GM12878 (cell line): ENCODE measurements around the gene SPATA46. TPM values are rescaled to one million over a fixed set of nuclear protein-coding genes. Genes with fewer than 3 reads are reported as not detected.

Experiments
- ATAC-seq: fragments of 200-7000 bp; cut with Tn5 transposase; 3 replicates; pipeline ENCODE4 v1.9.1; 2020; ENCODE audit warnings: mild to moderate bottlenecking, moderate library complexity
- BruUV-seq: library from RNA; stranded (reverse); fragments of 400-500 nt; replicated peaks from 2 replicates; lab custom pipeline; 2021; lab: Mats Ljungman, UMichigan
- CTCF ChIA-PET: fragments of 300-600 bp; sonication (Branson Sonifier 250); formaldehyde crosslinking; extraction: SDS; loops from one replicate; lab custom pipeline; 2021; ENCODE audit warnings: inconsistent platforms; lab: Yijun Ruan, JAX
- POLR2A ChIA-PET: fragments of 350-600 bp; formaldehyde crosslinking; extraction: SDS; loops from one replicate; lab custom pipeline; 2021; ENCODE audit warnings: inconsistent platforms; lab: Charles Lee
- RAD21 ChIA-PET: fragments of 300-600 bp; sonication (Branson Sonifier 250); formaldehyde crosslinking; loops from one replicate; lab custom pipeline; 2023; ENCODE audit warnings: antibody characterized with exemption; ENCODE audit not compliant: unreplicated experiment; lab: Charles Lee
- SMC1A ChIA-PET: fragments of 300-600 bp; sonication (Branson Sonifier 250); formaldehyde crosslinking; loops from one replicate; lab custom pipeline; 2023; ENCODE audit not compliant: unreplicated experiment, uncharacterized antibody; lab: Charles Lee
- DNase-seq: peaks from one replicate; pipeline ENCODE4 v3.0.0-alpha.2; 2011; ENCODE audit warnings: low read depth, low spot score
- FAIRE-seq: peaks from 3 replicates; lab custom pipeline; 2011; peaks lifted over from hg19 to GRCh38; lab: Jason Lieb, UNC
- H2AFZ ChIP-seq: 2 replicates; pipeline ENCODE4 v1.6.0; 2011; ENCODE audit warnings: low read depth, low read length, control low read depth; ENCODE audit not compliant: control insufficient read depth
- H3K27ac ChIP-seq: 2 replicates; pipeline ENCODE4 v1.5.1; 2011; ENCODE audit warnings: control low read depth; ENCODE audit not compliant: control insufficient read depth, insufficient read depth
- H3K27me3 ChIP-seq, 2 experiments: replicated peaks in 1 of 2; 2 replicates each; pipeline versions ENCODE4 v1.6.0 to v1.6.1; 2011; ENCODE audit warnings: low read length in 1 of 2; ENCODE audit not compliant: control insufficient read depth in 2 of 2, insufficient read depth in 2 of 2
- H3K36me3 ChIP-seq, 2 experiments: 2 replicates each; pipeline ENCODE4 v1.5.1; 2011; ENCODE audit warnings: low read length in 1 of 2; ENCODE audit not compliant: control insufficient read depth in 2 of 2, insufficient read depth in 2 of 2
- H3K4me1 ChIP-seq: 2 replicates; pipeline ENCODE4 v1.6.1; 2011; ENCODE audit warnings: mild to moderate bottlenecking, low read length, moderate library complexity, mixed read lengths; ENCODE audit not compliant: control insufficient read depth, insufficient read depth
- H3K4me2 ChIP-seq: 2 replicates; pipeline ENCODE4 v1.6.0; 2011; ENCODE audit warnings: control low read depth; ENCODE audit not compliant: control insufficient read depth, insufficient read depth
- H3K4me3 ChIP-seq: fragments of 200-600 bp; sonication (generic); 2 replicates; pipeline ENCODE4 v1.5.1; 2016
- H3K79me2 ChIP-seq: 2 replicates; pipeline ENCODE4 v1.6.0; 2011; ENCODE audit warnings: low read length; ENCODE audit not compliant: control insufficient read depth, insufficient read depth
- H3K9ac ChIP-seq: 2 replicates; pipeline ENCODE4 v1.8.0; 2011; ENCODE audit warnings: low read length, control low read depth, mixed read lengths; ENCODE audit not compliant: control insufficient read depth, insufficient read depth
- H3K9me3 ChIP-seq: replicated peaks from 3 replicates; pipeline ENCODE4 v1.5.1; 2011; ENCODE audit warnings: mild to moderate bottlenecking, low read length; ENCODE audit not compliant: control insufficient read depth, insufficient read depth
- H4K20me1 ChIP-seq: 2 replicates; pipeline ENCODE4 v1.6.0; 2011; ENCODE audit not compliant: control insufficient read depth, insufficient read depth
- FOXK2 ChIP-seq: fragments of 450-650 bp; IDR thresholded peaks from 2 replicates; pipeline ENCODE4 v1.6.1; 2017; ENCODE audit warnings: mild to moderate bottlenecking, moderate library complexity
- IKZF2 ChIP-seq, 2 experiments: fragments of 450-650 bp; IDR thresholded peaks; 2 replicates each; pipeline ENCODE4 v1.6.1; 2017; ENCODE audit warnings: mild to moderate bottlenecking in 2 of 2, moderate library complexity in 2 of 2
- MTA2 ChIP-seq: fragments of 450-650 bp; IDR thresholded peaks from 2 replicates; pipeline ENCODE4 v1.6.1; 2016; ENCODE audit warnings: low read depth, mild to moderate bottlenecking, moderate library complexity
- MTA3 ChIP-seq: IDR thresholded peaks from 2 replicates; pipeline ENCODE4 v1.6.1; 2012; ENCODE audit warnings: low read length, inconsistent platforms, borderline replicate concordance
- MYC ChIP-seq: IDR thresholded peaks from 2 replicates; pipeline ENCODE4 v1.6.1; 2011; ENCODE audit warnings: mild to moderate bottlenecking, low read length, moderate library complexity, inconsistent platforms; ENCODE audit not compliant: insufficient read depth, insufficient replicate concordance, insufficient read length, severe bottlenecking
- RAD51 ChIP-seq: fragments of 450-650 bp; IDR thresholded peaks from 2 replicates; pipeline ENCODE4 v1.6.1; 2016; ENCODE audit warnings: moderate library complexity, mild to moderate bottlenecking, inconsistent platforms
- RBBP5 ChIP-seq: fragments of 200-600 bp; sonication (generic); conservative IDR thresholded peaks from 2 replicates; pipeline ENCODE4 v1.6.1; 2016
- SMAD1 ChIP-seq: fragments of 450-650 bp; IDR thresholded peaks from 2 replicates; pipeline ENCODE4 v1.6.1; 2018; ENCODE audit warnings: mild to moderate bottlenecking, low read depth; ENCODE audit not compliant: partially characterized antibody
- SMC3 ChIP-seq: IDR thresholded peaks from 2 replicates; pipeline ENCODE4 v1.6.1; 2011; ENCODE audit warnings: low read length, improper control_type of control experiment, borderline replicate concordance
- YBX1 ChIP-seq: fragments of 450-650 bp; IDR thresholded peaks from 2 replicates; pipeline ENCODE4 v1.6.1; 2016; ENCODE audit warnings: antibody characterized with exemption
- WGBS: methylation state at CpG from one replicate; pipeline ENCODE4 v1.1.6; 2016; ENCODE audit warnings: low lambda C conversion rate; ENCODE audit not compliant: insufficient replicate concordance, insufficient coverage; ENCODE audit errors: missing lambda C conversion rate; 5-methylcytosine and 5-hydroxymethylcytosine counted together
- in situ Hi-C: fragments of 300-500 bp; cut with MboI; formaldehyde crosslinking; loops from 9 replicates; pipeline ENCODE4 v1.14.3; 2018; ENCODE audit warnings: mixed read lengths
- intact Hi-C: fragments of 100-400 bp; cut with micrococcal nuclease; formaldehyde crosslinking; loops from one replicate; pipeline ENCODE4 v1.14.2; 2022; ENCODE audit not compliant: unreplicated experiment
- polyA plus RNA-seq, 11 experiments: library from polyadenylated mRNA; depleted of rRNA in 4 of 11; unstranded in 6 of 11; stranded (reverse) in 5 of 11; fragments of >200 nt; fragmentation: Nextera tagmentation in 4 of 11; fragmentation: Illumina TruSeq in 1 of 11; extraction: Ambion mirVana in 4 of 11; extraction: Trizol in 1 of 11; gene quantifications; 1 replicate in 1 of 11; 2 replicates in 10 of 11; pipeline versions ENCODE4 v1.2.1 to v1.2.3, GENCODE V29; 2011 to 2016; ENCODE audit warnings: inconsistent platforms in 2 of 11, missing spikeins in 2 of 11, low read depth in 1 of 11
- total RNA-seq, 4 experiments: library from RNA; depleted of rRNA in 3 of 4; stranded (reverse); fragments of >200 nt in 3 of 4; fragmentation: Illumina TruSeq in 1 of 4; extraction: Trizol in 1 of 4; gene quantifications; 2 replicates each; pipeline versions ENCODE4 v1.2.1 to v1.2.3, GENCODE V29; 2013 to 2021
- TF ChIP-seq, protein P1 (sequence below): fragments of 450-650 bp; IDR thresholded peaks from 2 replicates; pipeline ENCODE4 v1.6.1; 2016; ENCODE audit warnings: mild to moderate bottlenecking
- TF ChIP-seq, protein P2 (sequence below): fragments of 450-650 bp; IDR thresholded peaks from 2 replicates; pipeline ENCODE4 v1.6.1; 2016; ENCODE audit warnings: mild to moderate bottlenecking

SPATA46 gene
- total and polyA plus RNA-seq, 10 of the 15 experiments (the other 5 are each of a cell fraction or from before 2014, with no cell fraction given) = not detected

DNA sequence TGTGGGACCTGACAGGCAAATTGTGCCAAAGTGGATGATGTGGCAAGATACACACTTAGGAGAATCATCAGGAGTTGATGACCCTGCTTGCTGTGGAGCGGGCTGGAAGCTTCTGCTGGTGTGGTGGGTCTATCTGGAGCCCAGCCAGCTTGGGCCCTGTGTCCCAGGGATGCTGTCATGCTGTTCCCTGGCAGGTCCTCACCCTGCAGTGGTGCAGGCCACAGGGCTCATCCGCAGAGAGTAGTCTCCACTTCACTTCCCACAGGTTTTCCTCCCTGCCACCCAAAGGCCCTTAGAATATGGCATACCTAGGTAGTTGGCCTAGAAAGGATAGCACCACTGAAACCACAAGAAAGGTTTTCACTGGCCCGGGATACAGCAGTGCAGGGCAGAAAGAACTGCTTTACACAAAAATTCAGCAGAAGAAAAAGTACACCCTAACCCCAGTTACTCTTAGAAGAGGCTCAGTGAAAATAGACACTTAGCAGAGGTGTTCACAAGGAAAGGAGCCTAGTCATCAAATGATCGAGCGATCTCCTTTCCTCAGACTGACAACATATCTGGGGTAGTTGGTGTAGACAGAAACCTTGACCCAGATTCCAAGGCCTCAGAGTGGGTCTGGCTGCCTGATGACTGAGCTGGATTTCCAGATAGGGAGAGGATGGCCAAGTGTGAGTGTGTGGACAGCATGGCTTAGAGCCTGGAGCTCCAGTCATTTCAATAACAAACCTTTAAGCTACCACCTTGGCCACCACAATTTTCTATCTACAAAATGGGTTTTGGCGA lies 3.6 kb upstream of the SPATA46 start (continued):
- no peak for TF ChIP-seq FOXK2

DNA sequence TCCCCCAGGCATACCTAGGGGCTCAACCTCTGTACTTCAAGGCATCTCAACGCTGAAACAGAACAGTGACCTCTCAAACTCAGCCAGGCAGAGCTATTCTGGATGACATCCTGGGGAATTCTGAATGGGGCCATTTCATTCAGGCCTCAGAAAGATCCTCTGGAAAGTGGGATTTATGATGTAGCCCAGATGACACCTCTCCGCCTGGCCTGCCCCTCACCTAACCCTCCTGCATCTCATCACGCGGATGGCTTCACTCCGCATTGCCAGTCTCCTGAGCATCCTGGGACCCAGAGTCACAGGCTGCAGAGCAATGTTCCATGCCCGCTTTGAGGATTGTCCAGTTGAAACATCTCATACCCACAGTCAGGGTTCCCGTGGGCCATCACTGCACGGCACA lies 1.2 kb downstream of the SPATA46 start:
- DNase-seq = no peak
- SMC1A ChIA-PET = interaction anchor here (0.6 to 1.3 kb wide), 3 partner anchors 12 to 89 kb away, joined by 3 to 4 read pairs (median 3); no protein-coding TSS in a partner anchor
- no peak overlapping the region for H2AFZ ChIP-seq
- no peak overlapping the region for H3K4me3 ChIP-seq
- POLR2A ChIA-PET = no interaction called here
- RAD21 ChIA-PET = no interaction called here
- no peak overlapping the region for H3K4me2 ChIP-seq
- intact Hi-C loops (no loop called here), in situ Hi-C loops (no loop called here)
- H3K36me3 ChIP-seq = no peaks in the 10 kb centered on the region
- CTCF ChIA-PET = no interaction called here
- H3K9me3 ChIP-seq = no peaks in the 10 kb centered on the region
- H3K4me1 ChIP-seq = no peaks in the 10 kb centered on the region
- 47% methylated on average over 8 of the region's 8 CpGs for WGBS
- H4K20me1 ChIP-seq = no peaks in the 10 kb centered on the region; the same call in 1 of the 2 replicates
- no peak for ATAC-seq
- no peaks in the 10 kb centered on the region for H3K79me2 ChIP-seq
- H3K9ac ChIP-seq = no peak overlapping the region
- FAIRE-seq = no peak
- BruUV-seq = no TSS peak
- TF ChIP-seq MTA3 (no peak), RBBP5 (no peak), YBX1 (no peak), RAD51 (no peak), MYC (no peak), MTA2 (no peak), IKZF2 (IDR thresholded peaks at IDR 0.05) (no peak), SMAD1 (no peak), SMC3 (no peak)
- TF ChIP-seq, protein P1, sequence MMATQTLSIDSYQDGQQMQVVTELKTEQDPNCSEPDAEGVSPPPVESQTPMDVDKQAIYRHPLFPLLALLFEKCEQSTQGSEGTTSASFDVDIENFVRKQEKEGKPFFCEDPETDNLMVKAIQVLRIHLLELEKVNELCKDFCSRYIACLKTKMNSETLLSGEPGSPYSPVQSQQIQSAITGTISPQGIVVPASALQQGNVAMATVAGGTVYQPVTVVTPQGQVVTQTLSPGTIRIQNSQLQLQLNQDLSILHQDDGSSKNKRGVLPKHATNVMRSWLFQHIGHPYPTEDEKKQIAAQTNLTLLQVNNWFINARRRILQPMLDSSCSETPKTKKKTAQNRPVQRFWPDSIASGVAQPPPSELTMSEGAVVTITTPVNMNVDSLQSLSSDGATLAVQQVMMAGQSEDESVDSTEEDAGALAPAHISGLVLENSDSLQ = no peak
- TF ChIP-seq, protein P2, sequence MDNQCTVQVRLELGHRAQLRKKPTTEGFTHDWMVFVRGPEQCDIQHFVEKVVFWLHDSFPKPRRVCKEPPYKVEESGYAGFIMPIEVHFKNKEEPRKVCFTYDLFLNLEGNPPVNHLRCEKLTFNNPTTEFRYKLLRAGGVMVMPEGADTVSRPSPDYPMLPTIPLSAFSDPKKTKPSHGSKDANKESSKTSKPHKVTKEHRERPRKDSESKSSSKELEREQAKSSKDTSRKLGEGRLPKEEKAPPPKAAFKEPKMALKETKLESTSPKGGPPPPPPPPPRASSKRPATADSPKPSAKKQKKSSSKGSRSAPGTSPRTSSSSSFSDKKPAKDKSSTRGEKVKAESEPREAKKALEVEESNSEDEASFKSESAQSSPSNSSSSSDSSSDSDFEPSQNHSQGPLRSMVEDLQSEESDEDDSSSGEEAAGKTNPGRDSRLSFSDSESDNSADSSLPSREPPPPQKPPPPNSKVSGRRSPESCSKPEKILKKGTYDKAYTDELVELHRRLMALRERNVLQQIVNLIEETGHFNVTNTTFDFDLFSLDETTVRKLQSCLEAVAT = no peak
- no peaks in the 10 kb centered on the region for H3K27me3 ChIP-seq
- no peak overlapping the region for H3K27ac ChIP-seq
